ENCODE measurements around the gene ROR1. TPM values are rescaled to one million over a fixed set of nuclear protein-coding genes. Genes with fewer than 3 reads are reported as not detected.

ROR1 gene
- total and polyA plus RNA-seq, 3 donors from 2014 or later = 3.3 to 5.1 (median 4.6) TPM

DNA sequence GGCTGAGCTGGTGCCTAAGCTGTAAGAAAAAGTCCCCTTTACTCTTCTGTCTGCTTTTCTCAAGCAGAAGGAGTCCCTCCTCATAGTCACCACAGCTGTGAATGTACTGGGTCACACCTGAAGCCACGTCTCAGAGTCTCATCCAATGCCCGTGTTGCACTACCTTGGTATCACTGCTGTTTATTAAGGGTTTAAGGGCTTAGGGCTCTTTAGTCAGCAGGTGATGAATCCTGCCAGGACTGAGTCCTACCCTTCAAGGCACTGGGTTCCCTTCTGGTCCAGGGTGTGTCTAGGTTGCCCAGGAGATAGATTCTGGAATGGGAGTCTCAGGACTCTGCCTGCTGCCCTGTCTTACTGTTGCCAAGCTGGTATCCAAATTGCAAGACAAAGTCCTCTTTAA is 33.4 kb upstream of the ROR1 start:
- no peak overlapping the region for H3K4me3 ChIP-seq
- H3K27me3 ChIP-seq = no peaks in the 10 kb centered on the region
- TF ChIP-seq, protein P1, sequence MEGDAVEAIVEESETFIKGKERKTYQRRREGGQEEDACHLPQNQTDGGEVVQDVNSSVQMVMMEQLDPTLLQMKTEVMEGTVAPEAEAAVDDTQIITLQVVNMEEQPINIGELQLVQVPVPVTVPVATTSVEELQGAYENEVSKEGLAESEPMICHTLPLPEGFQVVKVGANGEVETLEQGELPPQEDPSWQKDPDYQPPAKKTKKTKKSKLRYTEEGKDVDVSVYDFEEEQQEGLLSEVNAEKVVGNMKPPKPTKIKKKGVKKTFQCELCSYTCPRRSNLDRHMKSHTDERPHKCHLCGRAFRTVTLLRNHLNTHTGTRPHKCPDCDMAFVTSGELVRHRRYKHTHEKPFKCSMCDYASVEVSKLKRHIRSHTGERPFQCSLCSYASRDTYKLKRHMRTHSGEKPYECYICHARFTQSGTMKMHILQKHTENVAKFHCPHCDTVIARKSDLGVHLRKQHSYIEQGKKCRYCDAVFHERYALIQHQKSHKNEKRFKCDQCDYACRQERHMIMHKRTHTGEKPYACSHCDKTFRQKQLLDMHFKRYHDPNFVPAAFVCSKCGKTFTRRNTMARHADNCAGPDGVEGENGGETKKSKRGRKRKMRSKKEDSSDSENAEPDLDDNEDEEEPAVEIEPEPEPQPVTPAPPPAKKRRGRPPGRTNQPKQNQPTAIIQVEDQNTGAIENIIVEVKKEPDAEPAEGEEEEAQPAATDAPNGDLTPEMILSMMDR (IDR thresholded peaks at IDR 0.05) = no peak
- TF ChIP-seq POLR2A (IDR thresholded peaks at IDR 0.05) = no peak
- intact Hi-C loops (cut with DNase I; ENCODE audit: low total_unique reads) = no loop called here
- no peak overlapping the region for H3K27ac ChIP-seq
- no peaks in the 10 kb centered on the region for H3K9me3 ChIP-seq
- H3K36me3 ChIP-seq (ENCODE audit: low read depth, missing control alignments) = no peaks in the 10 kb centered on the region
- 97 to 100% methylated on average over 2 of the region's 2 CpGs for WGBS, 2 donors
- no peak for DNase-seq
- H3K4me1 ChIP-seq = no peaks in the 10 kb centered on the region

DNA sequence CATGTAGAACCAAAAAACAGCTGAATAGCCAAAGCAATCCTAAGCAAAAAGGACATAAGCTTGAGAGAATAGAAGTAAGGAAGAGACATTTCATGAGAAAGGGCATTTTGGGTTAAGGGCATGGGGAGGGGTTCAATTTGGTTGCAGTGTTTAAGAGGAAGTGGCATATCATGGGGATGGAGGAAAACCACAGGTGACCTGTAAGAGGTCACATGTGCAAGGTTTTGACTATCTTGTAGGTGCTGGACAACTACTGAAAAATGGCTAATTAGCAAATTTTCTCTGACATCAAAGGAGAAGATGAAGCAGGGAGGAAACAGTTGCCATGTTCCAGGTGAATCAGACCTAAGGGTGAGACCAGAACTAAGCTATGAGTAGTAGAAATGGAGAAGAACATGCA is 31.3 kb upstream of the ROR1 start:
- no peak for DNase-seq
- no peak overlapping the region for H3K27ac ChIP-seq
- intact Hi-C loops (cut with DNase I; ENCODE audit: low total_unique reads) = no loop called here

DNA sequence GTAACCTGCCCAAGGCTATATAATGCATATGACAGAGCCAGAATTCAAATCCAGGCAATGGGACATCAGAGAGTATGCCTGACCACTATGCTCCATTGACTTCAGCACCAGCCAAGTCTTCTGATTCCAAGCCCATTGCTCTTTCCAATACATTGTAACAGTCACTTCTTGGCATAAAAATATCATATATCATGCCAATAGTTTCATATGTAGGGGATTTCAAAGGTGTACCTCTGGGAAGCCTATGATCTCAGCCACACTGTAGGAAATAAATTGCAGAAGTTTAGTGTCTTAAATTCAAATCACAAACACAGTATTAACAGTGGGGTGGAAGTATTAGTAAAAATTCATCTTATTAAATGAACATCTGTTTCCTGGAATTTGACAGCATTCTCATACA is 30.0 kb upstream of the ROR1 start:
- intact Hi-C loops (cut with DNase I; ENCODE audit: low total_unique reads) = no loop called here
- Histone ChIP-seq H3K4me3 (no peak overlapping the region), H3K27me3 (no peaks in the 10 kb centered on the region), H3K27ac (no peak overlapping the region), H3K4me1 (no peaks in the 10 kb centered on the region), H3K36me3 (ENCODE audit: low read depth, missing control alignments) (no peaks in the 10 kb centered on the region), H3K9me3 (no peaks in the 10 kb centered on the region)
- no peak for DNase-seq
- no peak for TF ChIP-seq POLR2A (IDR thresholded peaks at IDR 0.05)
- TF ChIP-seq, protein P1 (IDR thresholded peaks at IDR 0.05) = no peak

More for the DNA sequence above, 31.3 kb upstream of the ROR1 start:
- no peaks in the 10 kb centered on the region for H3K4me1 ChIP-seq
- no peaks in the 10 kb centered on the region for H3K36me3 ChIP-seq (ENCODE audit: low read depth, missing control alignments)
- no peak for TF ChIP-seq POLR2A (IDR thresholded peaks at IDR 0.05)
- TF ChIP-seq, protein P1 (IDR thresholded peaks at IDR 0.05) = no peak
- H3K27me3 ChIP-seq = no peaks in the 10 kb centered on the region
- no peaks in the 10 kb centered on the region for H3K9me3 ChIP-seq
- no peak overlapping the region for H3K4me3 ChIP-seq

DNA sequence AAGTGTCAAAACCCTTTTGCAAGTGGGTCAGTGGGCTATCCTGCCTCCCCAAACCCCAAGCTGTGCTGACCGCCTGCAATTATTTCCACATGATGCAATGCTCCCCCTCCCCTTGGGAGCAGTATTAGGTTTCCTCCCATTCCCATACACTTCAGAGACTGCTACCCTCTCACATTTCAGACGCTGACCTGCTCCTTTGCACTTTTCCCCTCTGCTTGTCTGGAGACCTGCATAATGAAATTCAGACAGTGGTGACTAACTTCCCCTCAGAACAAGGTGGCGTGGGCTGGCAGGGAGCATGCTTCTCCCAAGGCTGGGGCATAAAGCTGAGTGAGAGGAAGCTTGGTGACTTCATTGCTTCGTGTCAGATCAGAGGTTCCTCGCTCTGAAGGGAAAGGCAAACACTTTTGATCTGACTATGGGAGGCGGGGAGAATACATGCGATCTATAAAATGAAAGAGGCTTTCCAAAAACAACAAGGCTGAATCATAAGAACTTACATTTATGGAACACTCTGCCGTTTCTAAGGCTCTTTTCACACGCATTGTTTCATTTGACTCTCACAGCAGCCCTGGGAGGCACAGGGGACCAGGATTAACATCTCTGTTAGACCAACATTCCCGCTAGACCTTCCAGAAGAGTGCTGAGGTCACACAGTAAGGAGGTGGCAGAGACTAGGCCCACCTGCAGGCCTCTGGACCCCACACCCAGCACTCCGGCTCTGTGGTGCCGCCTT is 27.5 kb upstream of the ROR1 start:
- no peak for DNase-seq
- no peak overlapping the region for H3K27ac ChIP-seq
- H3K36me3 ChIP-seq (ENCODE audit: low read depth, missing control alignments) = no peaks in the 10 kb centered on the region
- H3K9me3 ChIP-seq = no peaks in the 10 kb centered on the region
- no peaks in the 10 kb centered on the region for H3K27me3 ChIP-seq
- TF ChIP-seq, protein P1 (IDR thresholded peaks at IDR 0.05) = no peak
- TF ChIP-seq POLR2A (IDR thresholded peaks at IDR 0.05) = no peak
- H3K4me1 ChIP-seq = no peaks in the 10 kb centered on the region
- intact Hi-C loops (cut with DNase I; ENCODE audit: low total_unique reads) = no loop called here
- no peak overlapping the region for H3K4me3 ChIP-seq
- WGBS, 2 donors = 83 to 88% methylated on average over 12 of the region's 12 CpGs

DNA sequence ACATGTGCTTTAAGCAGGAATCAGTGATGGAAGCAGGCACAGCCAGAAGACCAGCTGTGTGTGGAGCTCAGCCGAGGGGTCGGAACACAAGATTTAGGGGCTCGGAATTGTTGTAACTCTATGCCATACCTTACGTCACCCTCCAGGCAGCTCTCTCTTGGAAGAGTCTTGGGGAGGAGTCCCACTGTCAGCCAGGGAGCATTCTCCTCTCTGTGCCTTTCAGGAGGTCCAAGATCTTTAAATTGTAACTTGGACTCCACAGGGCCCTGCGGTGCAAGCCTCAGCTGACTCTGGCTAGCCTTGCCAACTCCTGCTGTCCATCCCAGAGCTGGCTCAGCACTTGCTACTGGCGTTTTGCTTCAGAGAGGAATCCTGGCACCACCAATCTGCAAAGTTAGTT is 26.4 kb upstream of the ROR1 start:
- Histone ChIP-seq H3K27ac (no peak overlapping the region), H3K4me3 (no peak overlapping the region)
- intact Hi-C loops (cut with DNase I; ENCODE audit: low total_unique reads) = no loop called here

More for the DNA sequence above, 26.4 kb upstream of the ROR1 start:
- TF ChIP-seq, protein P1 (IDR thresholded peaks at IDR 0.05) = no peak
- TF ChIP-seq POLR2A (IDR thresholded peaks at IDR 0.05) = no peak
- WGBS, 2 donors = 66 to 72% methylated on average over 6 of the region's 6 CpGs
- Histone ChIP-seq H3K36me3 (ENCODE audit: low read depth, missing control alignments) (no peaks in the 10 kb centered on the region), H3K27me3 (no peaks in the 10 kb centered on the region), H3K4me1 (no peaks in the 10 kb centered on the region), H3K9me3 (no peaks in the 10 kb centered on the region)
- DNase-seq = no peak

All from testis (tissue), 3 donors.